Cardiac septum (tissue), 1 donor: ENCODE results near the gene NOTCH4. TPM values are rescaled to one million over a fixed set of nuclear protein-coding genes. Genes with fewer than 3 reads are reported as not detected.
"Not testable (repeated sequence)": the region's sequence is repeated elsewhere in the genome, so short reads cannot be mapped to it uniquely, and the experiment has no call there.

ENCODE experiments used
- DNase-seq: peaks from one replicate; pipeline ENCODE4 v3.0.0-alpha.2; 2020; ENCODE audit warnings: low spot score
- intact Hi-C: fragments of 100-400 bp; cut with DNase I; formaldehyde crosslinking; loops from one replicate; pipeline ENCODE4 v1.14.0; 2022
- long read RNA-seq: library from polyadenylated mRNA; unstranded; transcript quantifications from one replicate; pipeline ENCODE4 v2.0.0, GENCODE V29; 2021
- total RNA-seq: library from RNA; stranded (reverse); fragmentation: NEBNext Ultra II Directional; extraction: Animal tissue kit (Norgen Biotek cat#: 25700); gene quantifications from one replicate; pipeline ENCODE4 v1.2.1, GENCODE V29; 2021
- donor health status: DM: no; HTN: no; CAD: no.

NOTCH4 gene
- 31.2 TPM for total RNA-seq
- long read RNA-seq, transcript NOTCH4-203 (11 exons, 3,075 nt), result major isoform, 5 of 45 reads
- long read RNA-seq, partial matches to known transcripts, result 19 of 45 reads
- long read RNA-seq, other reads (novel, unspliced or antisense), result 21 of 45 reads

- no peak for DNase-seq
- intact Hi-C loops, result no loop called here
These were observed at the start of gene NOTCH4 for GRCh38 chr6:32223258-32224235. Gene NOTCH4 (minus strand): TSS chr6:32224067. CDS start chr6:32223928, 139 bp downstream.

GRCh38 chr6:32271429-32271828 is 47.6 kb upstream of the NOTCH4 start:
- DNase-seq, result no peak
- intact Hi-C loops, result no loop called here

- intact Hi-C loops, DNase-seq: not testable (repeated sequence)
These were observed 44.6 kb upstream of the NOTCH4 start for GRCh38 chr6:32268459-32268858.

GRCh38 chr6:32267035-32267434 is 43.2 kb upstream of the NOTCH4 start:
- intact Hi-C loops, result no loop called here
- DNase-seq, result no peak

- DNase-seq, result not testable (repeated sequence)
- intact Hi-C loops, result loop anchor here (5.0 kb wide), 1 partner anchor 60 kb away; no protein-coding TSS in a partner anchor
These were observed 33.4 kb upstream of the NOTCH4 start for GRCh38 chr6:32257262-32257661.

- DNase-seq, result peak; percentile 80
- intact Hi-C loops, result loop anchor here (1.0 to 5.0 kb wide), 2 partner anchors 10 to 58 kb away; no protein-coding TSS in a partner anchor
These were observed 31.6 kb upstream of the NOTCH4 start for GRCh38 chr6:32255199-32256153.

- intact Hi-C loops, result loop anchor here (1.0 to 5.0 kb wide), 2 partner anchors 9 to 57 kb away; no protein-coding TSS in a partner anchor
- DNase-seq, result no peak
These were observed 30.9 kb upstream of the NOTCH4 start for GRCh38 chr6:32254761-32255198.

GRCh38 chr6:32252331-32253009 is 28.6 kb upstream of the NOTCH4 start:
- no peak for DNase-seq
- intact Hi-C loops, result no loop called here

GRCh38 chr6:32249262-32249661 is 25.4 kb upstream of the NOTCH4 start:
- no peak for DNase-seq
- intact Hi-C loops, result loop anchor here (5.0 to 10.0 kb wide), 2 partner anchors 143 to 546 kb away; no protein-coding TSS in a partner anchor

- no peak for DNase-seq
- intact Hi-C loops, result loop anchor here (5.0 to 10.0 kb wide), 2 partner anchors 145 to 547 kb away; no protein-coding TSS in a partner anchor
These were observed 23.5 kb upstream of the NOTCH4 start for GRCh38 chr6:32247401-32247800.

- DNase-seq, result peak; percentile 89
- intact Hi-C loops, result loop anchor here (1.0 to 10.0 kb wide), 3 partner anchors 10 to 550 kb away; no protein-coding TSS in a partner anchor
These were observed 21.1 kb upstream of the NOTCH4 start for GRCh38 chr6:32244946-32245398.

GRCh38 chr6:32244270-32244669 is 20.4 kb upstream of the NOTCH4 start:
- DNase-seq, result no peak
- intact Hi-C loops, result loop anchor here (10.0 kb wide), 1 partner anchor 551 kb away; no protein-coding TSS in a partner anchor

- DNase-seq, result not testable (repeated sequence)
- intact Hi-C loops, result loop anchor here (10.0 kb wide), 1 partner anchor 552 kb away; no protein-coding TSS in a partner anchor
These were observed 18.5 kb upstream of the NOTCH4 start for GRCh38 chr6:32242318-32242813.

GRCh38 chr6:32240686-32241085 is 16.8 kb upstream of the NOTCH4 start:
- no peak for DNase-seq
- intact Hi-C loops, result loop anchor here (10.0 kb wide), 1 partner anchor 554 kb away; no protein-coding TSS in a partner anchor

GRCh38 chr6:32239462-32239861 is 15.6 kb upstream of the NOTCH4 start:
- intact Hi-C loops, result no loop called here
- no peak for DNase-seq

- intact Hi-C loops, result no loop called here
- DNase-seq, result no peak
These were observed 11.1 kb upstream of the NOTCH4 start for GRCh38 chr6:32234934-32235333.

- no peak for DNase-seq
- intact Hi-C loops, result no loop called here
These were observed 2.6 kb upstream of the NOTCH4 start for GRCh38 chr6:32226434-32226833.

GRCh38 chr6:32224696-32225095 is 829 bp upstream of the NOTCH4 start:
- intact Hi-C loops, result no loop called here
- DNase-seq, result no peak
